Suppressor macrophage (primary cell): ENCODE results near the gene SAMD13.
A peak's percentile ranks its signal among the peaks of the same experiment; 100 is the strongest.

Source experiments
- DNase-seq, 4 experiments: peaks; one replicate each; pipeline ENCODE4 v3.0.0-alpha.2; 2020 to 2022

The SAMD13 gene

DNA sequence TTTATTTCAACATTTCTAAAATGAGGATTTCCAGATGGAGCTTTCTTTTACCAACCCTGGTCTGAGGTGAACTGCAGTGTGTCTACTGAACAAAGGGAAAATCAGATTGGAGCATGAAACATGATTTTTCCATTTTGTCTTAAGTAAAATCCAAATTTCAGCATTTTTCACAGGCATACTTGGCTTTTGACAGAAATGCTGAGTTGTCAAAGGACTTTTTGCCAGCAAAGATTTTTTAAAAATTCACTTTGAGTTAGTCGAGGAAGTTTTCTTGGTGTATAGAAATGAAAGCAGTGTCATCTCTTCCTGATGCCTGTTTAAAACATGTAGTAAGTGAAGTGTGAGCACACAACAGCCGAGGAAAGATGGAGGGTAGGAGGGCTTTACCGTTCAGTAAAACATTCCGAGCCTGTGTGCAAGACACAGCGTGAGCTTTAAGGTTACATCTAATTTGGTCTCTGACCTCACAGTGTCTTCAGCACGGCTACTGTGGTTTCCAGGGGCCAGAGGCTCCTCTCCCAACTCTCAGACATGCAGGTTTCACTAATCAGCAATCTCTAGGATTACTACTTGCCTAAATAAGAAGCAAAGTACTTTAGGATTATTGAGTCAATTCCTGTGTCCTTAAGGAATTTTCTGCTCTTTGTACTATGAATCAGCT lies 45.9 kb downstream of the SAMD13 start:
- no peak for DNase-seq

GRCh38 chr1:84347932-84348555 lies 46.5 kb downstream of the SAMD13 start:
- peak; percentile 24 to 63 (median 58) for DNase-seq

DNA sequence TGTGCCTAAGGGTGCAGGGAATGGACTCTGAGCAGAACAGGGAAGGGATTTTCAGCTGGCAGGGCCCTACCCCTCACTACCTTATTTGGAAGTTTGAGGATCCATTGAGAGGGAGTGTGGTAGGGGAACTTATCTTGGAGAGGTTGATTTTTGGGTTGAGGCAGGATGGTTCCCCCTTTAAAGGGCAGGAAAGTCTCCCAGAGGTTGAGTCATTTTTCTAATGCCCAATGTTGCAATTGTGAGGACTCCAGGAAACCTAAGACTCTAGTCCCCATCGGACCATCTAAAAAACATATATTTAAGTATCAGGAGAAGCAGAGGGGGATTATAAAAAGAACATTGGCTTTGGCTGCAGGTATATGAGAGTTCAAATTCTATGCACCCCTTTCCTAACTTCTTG lies 47.3 kb downstream of the SAMD13 start:
- DNase-seq = peak; percentile 9 to 62 (median 41)

- no peak for DNase-seq
Measured at GRCh38 chr1:84350104-84350503, 48.6 kb downstream of the SAMD13 start.

DNA sequence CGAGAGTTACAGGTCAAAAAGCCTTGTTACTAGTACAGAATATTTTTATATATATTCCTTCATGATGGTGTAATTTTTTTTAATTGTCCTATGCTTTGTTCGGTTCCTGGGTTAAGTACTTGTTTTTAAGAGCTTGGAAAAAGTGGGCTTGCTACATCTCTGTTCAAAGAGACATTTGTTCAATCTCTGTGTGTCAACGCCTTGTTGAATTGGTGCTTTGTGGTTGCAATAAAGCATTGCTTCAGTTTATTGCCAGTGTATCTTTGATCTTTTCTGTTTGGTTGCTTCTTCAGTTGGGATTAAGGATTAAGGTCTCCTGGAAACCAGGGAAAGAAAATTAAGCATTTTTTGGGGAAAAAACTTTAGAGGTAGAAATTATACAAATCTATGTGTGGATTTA lies 49.0 kb downstream of the SAMD13 start:
- no peak for DNase-seq

- no peak for DNase-seq
Measured at GRCh38 chr1:84352298-84353106, 51.0 kb downstream of the SAMD13 start.

DNA sequence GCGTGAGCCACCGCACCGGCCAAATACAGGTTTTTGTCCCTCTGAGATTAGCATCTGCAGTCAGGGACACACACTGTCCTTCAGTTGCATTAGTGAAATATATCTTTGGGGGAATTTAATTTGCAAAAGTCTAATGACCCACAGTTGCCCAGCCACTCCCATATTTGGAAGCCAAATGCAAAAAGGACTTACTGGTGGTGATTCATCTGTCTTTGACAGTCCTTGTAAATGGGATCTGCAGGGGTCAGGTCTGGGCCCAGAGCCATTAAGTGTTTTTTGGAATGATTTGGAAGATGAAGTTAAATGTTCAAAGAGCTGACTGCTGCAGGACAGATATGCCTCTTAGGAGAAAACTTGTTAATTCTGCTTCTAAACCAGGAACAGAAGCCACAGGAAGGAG lies 52.2 kb downstream of the SAMD13 start:
- no peak for DNase-seq

DNA sequence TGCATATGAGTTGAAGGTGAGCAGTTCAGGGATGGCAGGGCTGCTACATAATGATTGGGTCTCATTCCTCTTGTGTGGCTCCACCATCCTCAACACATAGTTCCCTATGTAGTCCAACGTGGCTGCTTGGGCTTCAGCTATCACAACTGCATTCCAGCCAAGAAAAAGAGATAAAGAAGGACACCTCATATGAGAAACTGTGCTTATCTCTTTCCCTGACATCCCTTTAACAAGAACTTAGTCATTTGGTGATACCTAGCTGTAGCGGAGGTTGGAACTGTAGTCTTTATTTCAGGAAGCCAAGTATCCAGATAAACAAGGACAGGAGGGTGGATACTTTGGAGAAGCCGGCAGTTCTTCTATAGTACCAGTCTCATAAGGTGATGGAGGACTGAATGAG lies 54.0 kb downstream of the SAMD13 start:
- no peak for DNase-seq

DNA sequence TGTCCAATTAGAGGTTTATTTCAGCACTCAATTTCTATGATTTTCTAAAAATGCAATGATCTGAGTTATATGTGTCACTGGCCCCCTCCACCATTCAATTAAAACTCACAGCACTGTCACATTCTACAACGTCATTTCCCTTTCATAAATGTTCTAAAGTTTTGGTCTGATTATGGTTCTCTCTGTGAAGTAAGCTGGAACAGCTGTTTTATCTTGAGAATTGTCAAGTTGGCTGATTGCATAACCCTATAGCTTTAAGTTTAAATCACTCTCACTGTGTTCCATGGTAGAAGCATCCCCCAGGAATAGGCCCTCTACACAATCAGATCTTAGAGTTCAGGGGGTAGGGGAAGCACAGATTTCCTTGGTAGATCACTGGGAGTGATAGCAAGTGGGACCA lies 55.4 kb downstream of the SAMD13 start:
- no peak for DNase-seq

DNA sequence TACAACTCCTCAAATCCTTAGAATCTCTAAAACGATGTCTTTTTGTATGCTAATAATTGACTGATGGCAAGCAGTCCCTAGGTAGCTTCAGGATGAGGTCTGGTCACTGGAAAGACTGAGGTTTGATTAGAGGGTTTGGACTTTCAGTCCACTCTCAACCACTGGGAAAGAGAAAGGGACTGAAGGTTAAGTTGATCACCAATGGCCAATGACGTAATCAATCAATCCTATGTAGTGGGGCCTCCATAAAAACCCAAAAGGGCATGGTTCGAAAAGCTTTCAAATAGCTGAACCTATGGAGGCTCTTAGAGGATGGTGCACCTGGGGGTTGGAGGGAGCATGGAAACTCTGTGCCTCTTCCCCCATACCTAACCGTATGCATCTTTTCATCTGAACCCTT lies 57.2 kb downstream of the SAMD13 start:
- DNase-seq = no peak

DNA sequence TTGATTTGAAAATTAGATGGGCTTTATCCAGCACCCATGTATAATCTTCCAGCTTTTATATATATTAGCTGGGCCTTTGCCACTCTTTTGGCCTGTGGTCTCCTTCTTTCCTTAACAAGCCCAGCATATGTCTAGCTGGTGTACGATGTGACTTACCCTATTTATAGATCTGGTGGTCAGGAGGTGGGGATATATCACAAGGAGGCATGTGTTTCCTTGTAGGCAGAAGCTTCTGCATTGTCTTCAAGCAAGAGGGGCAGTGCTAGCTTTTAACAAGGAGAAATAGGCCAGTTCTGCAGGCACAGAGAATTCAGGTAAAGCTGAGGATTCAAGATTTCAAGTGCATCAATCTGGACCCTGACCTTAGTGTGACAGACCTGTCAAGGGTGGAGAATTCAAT lies 58.8 kb downstream of the SAMD13 start:
- peak in 3 of 4 experiments; percentile 53 to 71 (median 58) for DNase-seq

- DNase-seq = peak in 1 of 4 experiments; percentile 19
Measured at GRCh38 chr1:84361796-84362195, 60.3 kb downstream of the SAMD13 start.

DNA sequence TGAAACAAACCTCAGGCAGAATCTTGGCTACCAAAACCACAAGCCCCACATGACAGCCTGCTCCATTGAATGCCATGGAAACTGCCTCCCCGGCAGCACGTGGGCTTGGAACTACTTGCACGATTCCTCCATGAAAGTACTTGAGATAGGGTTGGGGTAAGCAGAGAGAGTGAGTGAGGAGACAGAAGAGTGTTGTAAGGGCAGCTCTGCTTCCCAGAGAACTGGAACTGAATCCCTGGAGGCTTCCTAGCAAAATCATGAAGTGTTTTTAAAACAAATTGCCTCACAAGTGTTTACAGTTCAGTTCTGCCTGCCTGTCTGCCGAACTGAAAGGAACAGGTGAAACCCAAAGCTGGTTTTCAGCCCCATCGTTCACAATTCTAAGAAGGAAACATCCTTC lies 61.5 kb downstream of the SAMD13 start:
- DNase-seq = peak in 1 of 4 experiments; percentile 30

DNA sequence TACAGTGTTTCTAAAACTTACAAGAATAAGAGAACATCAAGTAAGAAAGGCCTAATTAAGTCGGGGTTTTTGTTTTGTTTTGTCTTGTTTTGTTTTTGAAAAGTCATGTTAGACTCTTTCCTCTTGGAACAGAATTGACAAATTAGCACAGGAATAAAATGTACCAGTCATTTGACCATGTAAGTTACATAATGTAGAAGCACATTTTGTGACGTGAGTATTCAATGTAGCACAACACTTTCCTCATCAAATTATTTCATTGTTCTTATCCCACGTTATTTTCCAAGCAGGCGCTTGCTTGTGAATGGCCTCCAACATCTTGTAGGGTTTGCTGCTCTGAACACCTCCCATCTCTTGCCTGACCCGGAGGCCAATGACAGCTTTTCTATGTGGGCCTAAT lies 62.1 kb downstream of the SAMD13 start:
- no peak for DNase-seq

DNA sequence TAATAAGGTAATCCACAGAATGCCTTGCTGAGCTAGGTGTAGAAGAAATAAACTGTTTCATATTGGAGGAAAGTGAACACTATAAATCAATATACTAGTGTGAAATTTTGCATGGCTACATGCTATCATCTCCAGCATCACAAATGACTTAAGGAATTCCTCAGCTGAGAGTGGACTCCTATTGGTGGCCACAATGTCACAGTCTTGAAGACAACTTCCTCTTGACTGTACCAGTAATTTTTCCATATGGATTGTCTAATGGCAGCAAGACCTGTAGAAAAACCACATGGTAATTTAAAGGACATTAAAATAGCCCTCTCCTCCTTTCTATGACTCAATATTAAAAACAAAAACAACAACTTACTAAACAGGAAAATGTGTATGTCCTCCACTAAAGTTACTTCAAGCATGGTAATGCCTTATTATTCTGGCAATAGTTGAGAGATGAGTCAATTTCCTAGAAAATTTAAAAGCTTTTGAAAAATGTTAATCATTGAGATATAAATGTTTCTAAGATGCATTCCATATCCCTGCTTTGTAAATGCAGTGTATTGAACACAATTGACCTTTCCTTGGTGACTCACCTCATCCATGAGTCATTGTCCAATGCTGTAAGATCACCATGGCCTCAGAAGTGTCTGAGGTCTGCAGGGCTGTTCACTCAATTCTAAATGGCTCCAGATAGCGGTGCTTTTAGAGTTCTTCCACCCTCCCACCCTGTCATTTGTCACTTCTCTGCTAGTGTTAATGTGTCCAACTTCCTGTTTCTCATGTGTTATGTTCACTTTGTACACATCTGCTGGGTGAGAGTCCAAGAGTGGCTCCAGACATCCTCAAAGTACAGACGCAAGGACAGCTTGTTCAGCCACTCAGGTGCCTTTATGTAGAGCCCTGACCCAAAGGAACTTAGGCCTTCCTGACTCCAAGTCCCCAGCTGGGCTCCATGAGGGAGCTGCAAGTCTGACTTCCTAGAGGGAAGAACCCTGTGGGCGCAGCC lies 64.0 kb downstream of the SAMD13 start:
- DNase-seq = peak; percentile 76 to 92 (median 81)

DNA sequence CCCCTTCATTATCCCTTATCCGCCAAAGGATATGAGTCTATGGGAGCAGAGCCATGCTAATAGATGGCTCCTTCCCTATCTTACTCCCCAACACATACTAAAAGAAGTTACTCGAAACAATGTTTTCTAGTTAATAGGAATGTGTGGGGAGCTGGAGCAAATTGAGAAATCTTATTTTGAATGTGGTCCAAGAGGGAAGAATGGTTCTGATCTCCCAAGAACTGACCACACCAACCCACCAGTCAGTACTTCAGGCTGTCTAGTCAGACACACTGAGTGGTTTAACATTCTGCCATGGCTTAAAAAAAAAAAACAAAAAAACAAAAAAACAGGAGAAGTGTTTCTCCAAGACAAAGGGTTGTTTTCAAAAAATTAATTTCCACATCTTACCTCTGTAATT lies 65.3 kb downstream of the SAMD13 start:
- DNase-seq = peak in 3 of 4 experiments; percentile 29 to 45 (median 35)

DNA sequence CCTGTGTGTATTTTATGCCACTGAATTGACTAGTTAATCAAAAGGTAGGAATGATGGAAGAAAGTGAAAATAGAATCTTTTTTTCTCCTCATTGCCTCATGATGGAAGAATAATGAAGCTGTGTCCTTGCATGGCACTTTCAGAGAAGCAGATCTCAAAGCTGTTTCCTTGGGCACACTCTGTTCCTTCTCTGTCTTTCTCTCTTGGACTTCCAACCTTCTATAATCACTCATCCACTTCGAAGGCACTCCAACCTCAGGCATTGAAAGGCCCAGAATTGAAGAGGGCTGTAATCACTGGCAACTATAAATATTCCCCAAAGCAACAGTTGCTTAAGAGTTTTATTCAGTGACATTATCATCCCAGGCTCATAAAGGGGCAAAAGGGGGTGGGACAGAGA lies 65.7 kb downstream of the SAMD13 start:
- DNase-seq = no peak

DNA sequence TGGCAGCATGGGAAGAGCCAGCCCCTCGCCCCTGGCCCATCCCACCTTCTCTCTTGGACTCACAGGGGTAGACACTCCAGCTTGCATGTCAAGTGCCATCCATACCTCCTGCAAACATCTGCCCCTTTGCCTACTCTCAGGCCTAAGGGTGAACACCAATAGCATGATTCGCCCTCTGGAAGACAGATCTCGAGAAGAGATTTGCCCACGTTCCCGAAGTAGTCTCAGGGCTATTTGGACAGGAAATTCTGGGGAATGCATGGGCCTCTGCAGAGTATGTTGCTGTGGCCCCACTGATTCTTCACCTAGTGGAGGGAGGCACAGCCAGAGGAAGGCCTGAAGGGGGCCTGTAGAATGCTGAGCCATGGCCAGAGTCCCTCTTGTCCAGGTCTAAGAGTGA lies 66.9 kb downstream of the SAMD13 start:
- no peak for DNase-seq

- DNase-seq = no peak
Measured at GRCh38 chr1:84370266-84370665, 68.8 kb downstream of the SAMD13 start.

DNA sequence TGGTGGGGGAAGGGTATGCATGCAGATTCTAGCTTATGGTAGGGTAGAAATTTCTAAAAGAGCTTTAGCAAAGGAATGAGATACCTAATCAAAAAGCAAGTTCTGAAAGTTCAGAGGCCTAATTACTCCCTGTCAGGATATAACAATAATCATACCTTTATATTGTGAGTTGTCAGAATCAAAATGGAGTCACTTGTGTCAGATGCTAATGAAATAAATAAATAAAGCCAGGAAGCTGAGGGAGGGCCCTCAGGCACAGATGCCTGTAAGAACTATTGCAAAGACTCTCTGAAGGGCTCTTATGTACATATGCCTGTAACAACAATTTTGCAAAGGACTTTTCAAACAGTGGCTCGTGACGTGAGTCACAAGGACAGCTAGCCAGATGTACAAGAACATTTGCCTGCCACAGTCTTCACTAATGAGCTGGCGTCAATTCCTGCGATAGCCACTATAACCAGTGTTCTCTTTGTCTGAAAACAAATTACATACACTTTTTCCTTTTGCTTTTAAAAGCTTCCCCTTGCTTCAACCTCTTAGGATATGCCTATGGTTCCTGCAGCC lies 69.4 kb downstream of the SAMD13 start:
- no peak for DNase-seq

GRCh38 chr1:84373436-84374141 lies 72.1 kb downstream of the SAMD13 start:
- DNase-seq = no peak
